ENCODE results near the gene TRIP6. TPM values are rescaled to one million over a fixed set of nuclear protein-coding genes. Genes with fewer than 3 reads are reported as not detected.

Gene TRIP6
- total RNA-seq, 1 experiment from 2014 or later = 102 TPM

GRCh38 chr7:100855515-100855914 lies 11.7 kb upstream of the TRIP6 start:
- Histone ChIP-seq H2AFZ (ENCODE audit: low read depth, low read length, poor library complexity, severe bottlenecking) (no peak overlapping the region), H3K79me2 (ENCODE audit: insufficient read depth, low read length) (peaks cover 18% of the 10 kb centered on the region; the same call in 1 of the 2 replicates), H3K4me2 (ENCODE audit: low read length) (no peak overlapping the region), H3K9ac (ENCODE audit: low read length) (no peak overlapping the region), H3K9me2 (ENCODE audit: insufficient read depth) (no peaks in the 10 kb centered on the region), H3K4me1 (ENCODE audit: control insufficient read depth in 1 of 2, insufficient read depth in 2 of 2, low read length in 2 of 2) (peaks cover 6 to 16% of the 10 kb centered on the region in 2 experiments; a peak in 3 of 4 replicates), H3K27ac (ENCODE audit: low read depth, low read length) (no peak overlapping the region), H3K4me3 (replicated peaks in 1 of 2; ENCODE audit: low read depth in 1 of 2, low read length in 2 of 2) (no peak overlapping the region), H3K27me3 (ENCODE audit: insufficient read depth, low read length) (no peaks in the 10 kb centered on the region), H3K36me3 (ENCODE audit: control insufficient read depth in 1 of 2, insufficient read depth in 2 of 2, low read length in 2 of 2) (peaks cover 0 to 6% of the 10 kb centered on the region in 2 experiments; a peak in 2 of 4 replicates), H4K20me1 (ENCODE audit: insufficient read depth) (no peaks in the 10 kb centered on the region), H3K9me3 (ENCODE audit: control insufficient read depth in 1 of 2, insufficient read depth in 1 of 2, low read depth in 1 of 2, low read length in 2 of 2) (no peaks in the 10 kb centered on the region)
- TF ChIP-seq SIN3A (IDR thresholded peaks at IDR 0.05; ENCODE audit: low read depth) = no peak
- TF ChIP-seq MAX (IDR thresholded peaks at IDR 0.05) = no peak
- intact Hi-C loops (cut with micrococcal nuclease) = no loop called here
- CTCF ChIA-PET = no interaction called here
- DNase-seq (ENCODE audit: low read depth, low spot score) = no peak
- BruUV-seq (replicated peaks) = no TSS peak
- POLR2A ChIA-PET = no interaction called here
- no peak for ATAC-seq
- RAD21 ChIA-PET (ENCODE audit: low non-redundant PET in 1 of 2, low total read pairs in 2 of 2, uncharacterized antibody in 2 of 2, unreplicated experiment in 2 of 2) = interaction anchor here in 1 of 2 experiments (0.6 kb wide), 1 partner anchor 14 kb away, joined by 3 read pairs; no protein-coding TSS in a partner anchor

- no peak overlapping the region for H3K4me2 ChIP-seq (ENCODE audit: low read length)
- no peaks in the 10 kb centered on the region for H3K9me3 ChIP-seq (ENCODE audit: control insufficient read depth in 1 of 2, insufficient read depth in 1 of 2, low read depth in 1 of 2, low read length in 2 of 2)
- H2AFZ ChIP-seq (ENCODE audit: low read depth, low read length, poor library complexity, severe bottlenecking) = no peak overlapping the region
- no peak overlapping the region for H3K27ac ChIP-seq (ENCODE audit: low read depth, low read length)
- ChIA-PET RAD21 (ENCODE audit: low non-redundant PET in 1 of 2, low total read pairs in 2 of 2, uncharacterized antibody in 2 of 2, unreplicated experiment in 2 of 2) (no interaction called here), POLR2A (no interaction called here), CTCF (no interaction called here)
- H3K27me3 ChIP-seq (ENCODE audit: insufficient read depth, low read length) = no peaks in the 10 kb centered on the region
- peaks cover 0 to 13% of the 10 kb centered on the region in 2 experiments; a peak in 2 of 4 replicates for H3K36me3 ChIP-seq (ENCODE audit: control insufficient read depth in 1 of 2, insufficient read depth in 2 of 2, low read length in 2 of 2)
- intact Hi-C loops (cut with micrococcal nuclease) = no loop called here
- no peaks in the 10 kb centered on the region for H4K20me1 ChIP-seq (ENCODE audit: insufficient read depth)
- no peak overlapping the region for H3K4me3 ChIP-seq (replicated peaks in 1 of 2; ENCODE audit: low read depth in 1 of 2, low read length in 2 of 2)
- H3K4me1 ChIP-seq (ENCODE audit: control insufficient read depth in 1 of 2, insufficient read depth in 2 of 2, low read length in 2 of 2) = peaks cover 0 to 8% of the 10 kb centered on the region in 2 experiments; a peak in 1 of 4 replicates
- no peak for DNase-seq (ENCODE audit: low read depth, low spot score)
- TF ChIP-seq EGR1 (IDR thresholded peaks at IDR 0.05; ENCODE audit: low read depth) (no peak), ELF1 (IDR thresholded peaks at IDR 0.05; ENCODE audit: borderline replicate concordance, low read depth) (no peak), TCF7L2 (IDR thresholded peaks at IDR 0.05; ENCODE audit: borderline replicate concordance, extremely low read depth, insufficient read depth, insufficient read length) (no peak), CTCF (IDR thresholded peaks at IDR 0.05 in 2 of 3, conservative IDR thresholded peaks at IDR 0.05 in 1 of 3; ENCODE audit: borderline replicate concordance in 1 of 3, insufficient read depth in 1 of 3, low read depth in 2 of 3, low read length in 2 of 3) (no peak), ATF3 (IDR thresholded peaks at IDR 0.05) (no peak), POLR2AphosphoS5 (IDR thresholded peaks at IDR 0.05; ENCODE audit: low read depth, low read length) (no peak), JUND (IDR thresholded peaks at IDR 0.05) (no peak), EZH2 (IDR thresholded peaks at IDR 0.05) (no peak), EZH2phosphoT487 (IDR thresholded peaks at IDR 0.05; ENCODE audit: borderline replicate concordance) (no peak), ZFX (IDR thresholded peaks at IDR 0.05) (no peak), CBX3 (IDR thresholded peaks at IDR 0.05; ENCODE audit: low read depth) (no peak), SP1 (IDR thresholded peaks at IDR 0.05; ENCODE audit: low read depth) (no peak)
- peaks cover 18% of the 10 kb centered on the region; the same call in 1 of the 2 replicates for H3K79me2 ChIP-seq (ENCODE audit: insufficient read depth, low read length)
- BruUV-seq (replicated peaks) = no TSS peak
- no peak overlapping the region for H3K9ac ChIP-seq (ENCODE audit: low read length)
- no peak for ATAC-seq
- no peaks in the 10 kb centered on the region for H3K9me2 ChIP-seq (ENCODE audit: insufficient read depth)
These were observed 10.3 kb upstream of the TRIP6 start for GRCh38 chr7:100856871-100857282.

Data from HCT116 (cell line).